ENCODE data around the gene SLC31A1.
A peak's percentile ranks its signal among the peaks of the same experiment; 100 is the strongest.

Gene SLC31A1

DNA sequence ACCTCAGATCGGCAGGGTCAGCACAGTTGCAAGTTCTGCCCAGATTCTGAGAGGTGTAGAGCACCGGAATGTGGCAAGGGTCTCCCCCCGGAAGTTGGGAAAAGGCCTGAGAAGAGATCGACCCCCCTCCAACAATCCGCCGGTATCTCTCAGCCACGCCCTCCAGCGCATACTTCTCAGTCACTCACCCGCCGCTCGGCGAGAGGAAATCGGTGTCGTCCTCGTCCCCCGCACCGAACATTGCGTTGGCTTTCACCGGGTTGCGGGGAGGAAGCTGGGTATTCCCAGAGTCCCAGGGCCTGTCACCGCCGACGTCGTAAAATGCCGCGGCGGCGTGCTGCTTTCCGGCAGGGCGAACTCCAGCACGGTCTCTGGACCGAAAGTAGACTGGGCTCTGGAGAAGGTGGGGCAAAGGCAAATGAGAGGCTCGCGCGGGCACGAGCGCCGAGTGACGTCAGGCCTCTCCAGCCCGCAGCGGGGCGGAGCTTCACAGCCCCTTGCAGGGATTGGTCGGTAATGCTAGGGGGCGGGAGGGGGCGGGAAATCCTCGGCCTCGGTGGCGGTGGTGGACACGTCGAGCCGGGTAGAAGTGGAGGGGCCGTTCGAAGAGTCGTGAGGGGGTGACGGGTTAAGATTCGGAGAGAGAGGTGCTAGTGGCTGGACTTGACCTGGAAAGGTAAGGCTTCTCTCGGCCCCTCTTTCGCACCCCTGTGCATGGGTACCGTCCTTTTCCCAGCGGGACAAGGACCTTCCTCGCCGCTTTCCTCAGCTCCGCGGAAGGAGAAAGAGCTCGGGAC, at the start of gene SLC31A1, which contains the start of gene FKBP15:
TSS of gene SLC31A1 (plus strand) at position 542 of the 797 bp plus-strand sequence. CDS start 34,605 bp downstream, outside the sequence.
TSS of gene FKBP15 (minus strand) at position 275 of the 797 bp plus-strand sequence. CDS start at position 241, 34 bp downstream.
- Histone ChIP-seq H3K4me3 (peak within 1 kb of the TSS; percentile 86), H3K27ac (peak within 1 kb of the TSS; percentile 78 to 88)
- TF ChIP-seq CTCF (IDR thresholded peaks at IDR 0.05): no peak
- peak; percentile 99 for DNase-seq (ENCODE audit: low spot score)

GRCh38 chr9:113173341-113173740, 48.0 kb upstream of the SLC31A1 start:
- no peak for TF ChIP-seq CTCF (IDR thresholded peaks at IDR 0.05)
- no peak for DNase-seq (ENCODE audit: low spot score)
- H3K4me3 ChIP-seq: no peak overlapping the region
- no peak overlapping the region for H3K27ac ChIP-seq

- DNase-seq (ENCODE audit: low spot score): no peak
- TF ChIP-seq CTCF (IDR thresholded peaks at IDR 0.05): no peak
- Histone ChIP-seq H3K27ac (no peak overlapping the region), H3K4me3 (no peak overlapping the region)
Observed at GRCh38 chr9:113176803-113177202, 44.5 kb upstream of the SLC31A1 start.

DNA sequence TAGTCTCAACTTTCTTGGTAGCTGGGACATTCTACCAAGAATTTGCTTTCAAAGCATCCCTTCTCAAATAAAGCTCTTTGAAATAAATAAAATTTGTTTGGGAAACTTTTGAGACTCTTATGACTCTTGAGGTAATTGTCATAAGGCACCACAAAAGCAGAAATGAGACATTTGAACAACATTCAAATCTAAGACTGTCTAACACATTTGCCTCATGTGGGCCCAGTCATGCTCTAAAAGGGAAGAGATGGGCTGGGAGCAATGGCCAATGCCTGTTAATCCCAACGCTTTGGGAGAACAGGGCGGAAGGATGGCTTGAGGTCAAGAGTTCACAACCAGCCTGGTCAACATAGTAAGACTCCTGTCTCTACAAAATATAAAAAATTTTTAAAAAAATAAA, 44.1 kb upstream of the SLC31A1 start:
- no peak for TF ChIP-seq CTCF (IDR thresholded peaks at IDR 0.05)
- no peak overlapping the region for H3K27ac ChIP-seq
- no peak for DNase-seq (ENCODE audit: low spot score)
- no peak overlapping the region for H3K4me3 ChIP-seq

- H3K27ac ChIP-seq: no peak overlapping the region
- H3K4me3 ChIP-seq: no peak overlapping the region
- no peak for TF ChIP-seq CTCF (IDR thresholded peaks at IDR 0.05)
Observed at GRCh38 chr9:113178087-113178486, 43.3 kb upstream of the SLC31A1 start.

GRCh38 chr9:113179839-113180238, 41.5 kb upstream of the SLC31A1 start:
- no peak for DNase-seq (ENCODE audit: low spot score)
- TF ChIP-seq CTCF (IDR thresholded peaks at IDR 0.05): no peak
- Histone ChIP-seq H3K27ac (no peak overlapping the region), H3K4me3 (no peak overlapping the region)

More at GRCh38 chr9:113178087-113178486, 43.3 kb upstream of the SLC31A1 start:
- DNase-seq (ENCODE audit: low spot score): no peak

- no peak overlapping the region for H3K4me3 ChIP-seq
- no peak overlapping the region for H3K27ac ChIP-seq
- TF ChIP-seq CTCF (IDR thresholded peaks at IDR 0.05): no peak
- DNase-seq (ENCODE audit: low spot score): no peak
Observed at GRCh38 chr9:113181165-113181564, 40.2 kb upstream of the SLC31A1 start.
